Fibroblast of skin of right biceps (primary cell): ENCODE results near the gene SPON2.
A peak's percentile ranks its signal among the peaks of the same experiment; 100 is the strongest.
"Not testable (repeated sequence)": the region's sequence is repeated elsewhere in the genome, so short reads cannot be mapped to it uniquely, and the experiment has no call there.

Source experiments
- DNase-seq: peaks from one replicate; pipeline ENCODE4 v3.0.0-alpha.2; 2013

Gene SPON2

DNA sequence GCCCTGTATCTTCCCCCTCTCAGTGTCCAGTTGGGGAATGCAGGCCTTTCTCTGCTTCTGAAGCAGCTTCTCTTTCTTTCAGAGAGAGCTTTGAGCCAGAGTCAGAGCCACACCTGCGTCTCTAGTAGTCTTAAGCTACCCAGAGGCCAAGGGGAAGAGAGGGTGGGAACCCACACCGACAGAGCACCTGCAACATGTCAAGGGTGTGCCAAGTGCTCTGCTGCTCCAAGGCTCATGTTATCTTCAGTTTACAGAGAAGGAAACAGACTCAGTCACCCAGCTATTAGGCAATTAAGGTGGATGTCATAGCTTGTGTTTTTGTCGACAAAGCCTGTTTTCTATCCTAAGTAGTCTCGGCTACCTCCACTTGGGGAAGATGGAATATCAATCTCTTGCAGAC is 36.3 kb downstream of the SPON2 start:
- DNase-seq: no peak

DNA sequence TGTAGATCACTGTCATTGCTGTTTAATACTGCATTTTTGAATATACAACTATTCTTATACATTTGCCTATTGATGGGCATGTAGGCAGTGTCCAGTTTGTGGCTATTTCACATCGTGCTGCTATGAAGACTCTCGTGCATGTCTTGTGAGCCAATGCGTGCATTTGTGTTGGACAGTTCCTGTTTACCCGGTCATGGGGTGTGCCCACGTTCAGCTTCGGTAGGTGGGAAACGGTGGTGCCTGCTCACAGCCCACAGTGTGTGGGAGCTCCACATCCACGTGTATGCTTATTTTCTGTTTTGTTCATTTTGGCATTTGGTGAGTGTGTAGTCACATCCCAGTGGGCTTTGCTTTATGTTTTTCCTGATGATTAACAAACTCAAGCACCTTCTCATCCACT is 39.4 kb downstream of the SPON2 start:
- no peak for DNase-seq

DNA sequence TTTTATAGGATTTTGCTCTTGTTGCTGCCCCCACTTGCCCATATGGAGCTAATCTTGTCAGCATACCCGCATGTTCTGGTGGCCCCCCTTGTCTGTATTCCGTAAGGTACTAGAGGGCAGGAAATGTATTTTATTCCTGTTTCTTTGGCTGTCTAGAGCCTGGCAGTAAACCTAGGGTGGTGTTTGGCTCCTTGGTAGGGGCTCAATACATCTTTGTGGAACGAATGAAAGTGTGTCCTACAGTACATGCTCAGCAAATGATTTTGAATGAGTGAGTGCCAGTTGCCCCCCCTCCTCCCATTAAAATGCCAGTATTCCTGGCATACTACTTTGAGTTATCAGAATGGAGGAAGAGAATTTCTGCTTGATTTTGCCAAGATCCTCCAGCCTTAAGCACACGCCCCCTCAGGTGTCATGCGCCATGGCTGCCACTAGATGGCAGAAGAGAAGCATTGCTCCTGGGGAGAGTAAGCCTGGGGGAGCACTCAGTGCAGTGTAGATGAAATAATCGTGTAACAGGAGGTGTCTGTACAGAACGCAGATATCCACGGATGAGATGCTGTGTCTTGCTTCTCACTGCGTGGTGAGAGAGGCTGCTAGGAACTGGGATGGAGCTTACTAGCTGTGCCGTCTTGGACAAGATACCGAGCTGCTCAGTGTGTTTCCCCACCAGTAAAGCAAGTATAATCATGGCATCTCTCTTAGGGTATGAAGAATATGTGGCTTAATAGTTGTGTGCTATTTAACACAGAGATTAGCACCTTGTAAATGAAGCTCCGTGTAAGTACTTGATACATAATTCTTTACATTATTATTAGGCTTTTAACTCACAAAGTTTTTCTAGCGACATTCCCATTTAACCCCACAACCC is 41.8 kb downstream of the SPON2 start:
- DNase-seq: peak; percentile 69

DNA sequence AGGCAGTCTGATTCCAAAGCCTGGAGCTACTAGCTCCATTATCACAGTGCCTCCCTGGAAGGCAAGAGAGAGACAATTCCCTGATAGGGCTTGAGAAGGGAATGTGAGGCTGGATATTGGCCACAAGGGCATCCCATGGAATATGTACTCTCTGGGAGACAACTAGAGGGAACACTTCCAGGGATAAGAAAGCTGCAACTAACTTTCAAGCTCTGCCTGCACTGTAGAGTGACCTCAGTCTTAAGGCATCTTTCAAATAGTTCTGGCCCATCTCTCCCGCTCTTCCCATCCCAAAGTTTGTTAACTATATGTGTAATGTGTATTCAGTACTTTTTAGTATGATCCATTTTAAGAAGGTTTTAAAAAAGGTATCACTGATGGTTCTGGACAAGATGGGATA is 45.9 kb downstream of the SPON2 start:
- DNase-seq: peak; percentile 31

DNA sequence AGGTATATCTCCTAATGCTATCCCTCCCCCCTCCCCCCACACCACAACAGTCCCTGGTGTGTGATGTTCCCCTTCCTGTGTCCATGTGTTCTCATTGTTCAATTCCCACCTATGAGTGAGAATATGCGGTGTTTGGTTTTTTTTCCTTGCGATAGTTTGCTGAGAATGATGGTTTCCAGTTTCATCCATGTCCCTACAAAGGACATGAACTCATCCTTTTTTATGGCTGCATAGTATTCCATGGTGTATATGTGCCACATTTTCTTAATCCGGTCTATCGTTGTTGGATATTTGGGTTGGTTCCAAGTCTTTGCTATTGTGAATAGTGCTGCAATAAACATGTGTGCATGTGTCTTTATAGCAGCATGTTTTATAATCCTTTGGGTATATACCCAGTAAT is 46.9 kb downstream of the SPON2 start:
- not testable (repeated sequence) for DNase-seq

DNA sequence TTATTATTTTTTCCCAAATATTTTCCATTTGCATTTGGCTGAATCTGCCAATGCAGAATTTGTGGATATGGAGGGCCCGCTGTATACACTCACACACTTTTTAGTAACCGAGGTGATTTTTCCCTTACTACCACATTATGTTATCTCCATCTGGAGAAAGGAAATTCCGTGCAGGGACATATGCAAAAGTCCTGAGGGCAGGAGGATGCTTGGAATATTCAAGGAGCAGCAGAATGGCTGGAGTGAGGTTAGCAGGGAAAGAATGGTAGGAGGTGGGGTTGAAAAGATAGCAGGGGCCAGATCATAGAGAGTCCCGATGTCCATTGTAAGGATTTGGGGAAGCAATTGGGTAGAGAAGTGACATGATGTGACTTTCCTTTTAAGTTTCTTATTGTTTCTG is 47.6 kb downstream of the SPON2 start:
- DNase-seq: no peak

DNA sequence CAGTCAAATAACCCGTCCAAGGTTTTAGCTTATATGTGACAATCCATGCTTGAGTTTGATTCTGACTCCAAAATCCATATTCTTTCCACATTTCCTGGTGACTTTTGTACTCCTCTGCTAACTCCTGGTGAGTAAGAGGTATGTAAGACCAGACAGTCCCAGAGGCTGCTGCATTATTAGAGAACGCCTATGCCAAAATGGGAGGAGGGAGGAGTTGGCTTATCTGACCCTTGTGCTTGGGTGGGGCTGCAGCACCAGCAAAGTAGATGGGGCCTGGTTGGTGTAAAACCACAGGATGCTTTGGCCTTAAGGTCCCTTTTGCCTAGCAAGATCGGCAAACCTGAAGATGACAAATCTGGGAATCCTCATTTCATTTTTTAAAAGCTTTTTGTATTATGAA is 49.9 kb downstream of the SPON2 start:
- DNase-seq: no peak
